Keratinocyte (primary cell): ENCODE data around the gene TAGLN.

Experiments used
- CTCF ChIP-seq, 3 experiments: IDR thresholded peaks in 1 of 3; conservative IDR thresholded peaks in 1 of 3; optimal IDR thresholded peaks in 1 of 3; 2 replicates in 2 of 3; 3 replicates in 1 of 3; pipeline versions ENCODE3 to v1.5.1; 2011; ENCODE audit warnings: low read length in 3 of 3, mild to moderate bottlenecking in 3 of 3, moderate library complexity in 2 of 3, control low read depth in 1 of 3, inconsistent platforms in 1 of 3; ENCODE audit not compliant: insufficient read depth in 2 of 3; ENCODE audit errors: extremely low read depth in 1 of 3
- EZH2 ChIP-seq: IDR thresholded peaks from one replicate; pipeline ENCODE4 v1.6.1; 2012; ENCODE audit warnings: inconsistent platforms, mild to moderate bottlenecking, low read length, moderate library complexity

DNA sequence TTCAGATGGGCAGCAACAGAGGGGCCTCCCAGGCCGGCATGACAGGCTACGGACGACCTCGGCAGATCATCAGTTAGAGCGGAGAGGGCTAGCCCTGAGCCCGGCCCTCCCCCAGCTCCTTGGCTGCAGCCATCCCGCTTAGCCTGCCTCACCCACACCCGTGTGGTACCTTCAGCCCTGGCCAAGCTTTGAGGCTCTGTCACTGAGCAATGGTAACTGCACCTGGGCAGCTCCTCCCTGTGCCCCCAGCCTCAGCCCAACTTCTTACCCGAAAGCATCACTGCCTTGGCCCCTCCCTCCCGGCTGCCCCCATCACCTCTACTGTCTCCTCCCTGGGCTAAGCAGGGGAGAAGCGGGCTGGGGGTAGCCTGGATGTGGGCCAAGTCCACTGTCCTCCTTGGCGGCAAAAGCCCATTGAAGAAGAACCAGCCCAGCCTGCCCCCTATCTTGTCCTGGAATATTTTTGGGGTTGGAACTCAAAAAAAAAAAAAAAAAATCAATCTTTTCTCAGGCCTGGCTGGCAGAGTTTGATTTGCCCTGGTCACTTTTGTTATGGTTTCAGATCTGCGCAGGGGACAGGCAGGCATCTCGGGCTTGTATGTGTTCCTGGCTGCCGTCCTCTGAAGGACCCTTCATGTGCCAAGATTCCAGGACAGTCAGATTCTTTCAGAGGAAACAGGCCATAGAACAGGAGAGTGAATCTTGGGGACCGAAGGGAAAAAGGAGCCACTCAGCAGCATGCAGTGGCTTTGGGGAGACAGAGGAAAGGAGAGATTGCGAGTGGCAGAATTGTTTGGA is 5.3 kb downstream of the TAGLN start:
- TF ChIP-seq CTCF (optimal IDR thresholded peaks at IDR 0.05 in 1 of 3, IDR thresholded peaks at IDR 0.05 in 1 of 3, conservative IDR thresholded peaks at IDR 0.05 in 1 of 3; ENCODE audit: extremely low read depth in 1 of 3, insufficient read depth in 2 of 3, low read length in 3 of 3), result no peak
- no peak for TF ChIP-seq EZH2
